Activated B cell treated with CpG ODN at 0.5 μM for 24 hours (primary cell): ENCODE data around the gene EEA1. TPM values are rescaled to one million over a fixed set of nuclear protein-coding genes. Genes with fewer than 3 reads are reported as not detected.
A peak's percentile ranks its signal among the peaks of the same experiment; 100 is the strongest.

Experiments
- ATAC-seq: fragments of 200-7000 bp; cut with Tn5 transposase; one replicate; pipeline ENCODE4 v1.10.0; 2021; ENCODE audit warnings: low read depth, mild to moderate bottlenecking, moderate library complexity
- CTCF ChIA-PET: fragments of 350-600 bp; sonication (Branson Sonifier 250); formaldehyde crosslinking; loops from one replicate; lab custom pipeline; 2021; ENCODE audit warnings: antibody characterized with exemption; lab: Charles Lee
- POLR2A ChIA-PET: fragments of 350-600 bp; sonication (Branson Sonifier 250); formaldehyde crosslinking; loops from one replicate; lab custom pipeline; 2021; ENCODE audit warnings: antibody characterized with exemption; lab: Charles Lee
- DNase-seq: peaks from one replicate; pipeline ENCODE4 v3.0.0; 2022
- H3K27ac Mint-ChIP-seq: one replicate; pipeline ENCODE4 v1.8.0; 2020; ENCODE audit warnings: mixed read lengths
- H3K27me3 Mint-ChIP-seq: one replicate; pipeline ENCODE4 v1.8.0; 2021; ENCODE audit warnings: mixed read lengths
- H3K36me3 Mint-ChIP-seq: one replicate; pipeline ENCODE4 v1.8.0; 2021; ENCODE audit warnings: low read depth, mixed read lengths
- H3K4me1 Mint-ChIP-seq: one replicate; pipeline ENCODE4 v1.8.0; 2021; ENCODE audit warnings: mixed read lengths
- H3K4me3 Mint-ChIP-seq: one replicate; pipeline ENCODE4 v1.8.0; 2020; ENCODE audit warnings: mild to moderate bottlenecking, mixed read lengths
- H3K9me3 Mint-ChIP-seq: one replicate; pipeline ENCODE4 v1.8.0; 2020; ENCODE audit warnings: mixed read lengths
- CTCF ChIP-seq: fragments of 200-600 bp; IDR thresholded peaks from one replicate; pipeline ENCODE4 v1.8.0; 2022; ENCODE audit warnings: antibody characterized with exemption, mild to moderate bottlenecking
- intact Hi-C: fragments of 100-400 bp; cut with micrococcal nuclease; formaldehyde crosslinking; loops from one replicate; pipeline ENCODE4 v1.15.1; 2024
- total RNA-seq: library from RNA; stranded (reverse); gene quantifications from 2 replicates; pipeline ENCODE4 v1.2.3, GENCODE V29; 2022

The EEA1 gene
- total RNA-seq, 1 donor from 2014 or later = 22.6 TPM

GRCh38 chr12:92912672-92913071, 16.4 kb downstream of the EEA1 start:
- POLR2A ChIA-PET = interaction anchor here (0.6 kb wide), 1 partner anchor 489 kb away, joined by 7 read pairs; no protein-coding TSS in a partner anchor
- Mint-ChIP-seq H3K4me1 (peaks cover 36% of the 10 kb centered on the region), H3K9me3 (peaks cover 1% of the 10 kb centered on the region), H3K36me3 (peaks cover 12% of the 10 kb centered on the region), H3K27me3 (no peaks in the 10 kb centered on the region), H3K4me3 (no peak overlapping the region), H3K27ac (no peak overlapping the region)
- DNase-seq (no peak), ATAC-seq (no peak)
- CTCF ChIA-PET = no interaction called here
- intact Hi-C loops = loop anchor here (1.0 kb wide), 1 partner anchor 15 kb away; no protein-coding TSS in a partner anchor
- no peak for TF ChIP-seq CTCF

- peaks cover 12% of the 10 kb centered on the region for H3K36me3 Mint-ChIP-seq
- ATAC-seq = no peak
- POLR2A ChIA-PET = no interaction called here
These were observed 17.0 kb downstream of the EEA1 start for GRCh38 chr12:92912052-92912451.

GRCh38 chr12:92911339-92911738, 17.8 kb downstream of the EEA1 start:
- H3K4me3 Mint-ChIP-seq = no peak overlapping the region
- H3K4me1 Mint-ChIP-seq = peaks cover 42% of the 10 kb centered on the region
- intact Hi-C loops = no loop called here
- DNase-seq (no peak), ATAC-seq (no peak)
- no peak overlapping the region for H3K27ac Mint-ChIP-seq
- H3K36me3 Mint-ChIP-seq = peaks cover 12% of the 10 kb centered on the region
- H3K9me3 Mint-ChIP-seq = peaks cover 1% of the 10 kb centered on the region
- no peaks in the 10 kb centered on the region for H3K27me3 Mint-ChIP-seq
- CTCF ChIA-PET = no interaction called here
- TF ChIP-seq CTCF = no peak
- POLR2A ChIA-PET = no interaction called here

More at GRCh38 chr12:92912052-92912451, 17.0 kb downstream of the EEA1 start:
- Mint-ChIP-seq H3K4me1 (peaks cover 42% of the 10 kb centered on the region), H3K4me3 (no peak overlapping the region), H3K9me3 (peaks cover 1% of the 10 kb centered on the region), H3K27me3 (no peaks in the 10 kb centered on the region), H3K27ac (peak overlapping the region; percentile 9)
- intact Hi-C loops = loop anchor here (1.0 kb wide), 1 partner anchor 15 kb away; no protein-coding TSS in a partner anchor
- TF ChIP-seq CTCF = no peak
- DNase-seq = no peak
- CTCF ChIA-PET = no interaction called here

GRCh38 chr12:92908108-92908507, 21.0 kb downstream of the EEA1 start:
- ChIA-PET CTCF (no interaction called here), POLR2A (no interaction called here)
- Mint-ChIP-seq H3K4me1 (peaks cover 40% of the 10 kb centered on the region), H3K36me3 (peaks cover 7% of the 10 kb centered on the region), H3K27ac (no peak overlapping the region), H3K27me3 (no peaks in the 10 kb centered on the region), H3K4me3 (no peak overlapping the region), H3K9me3 (peaks cover 1% of the 10 kb centered on the region)
- intact Hi-C loops = no loop called here
- ATAC-seq = no peak
- TF ChIP-seq CTCF = no peak
- no peak for DNase-seq

- ChIA-PET CTCF (no interaction called here), POLR2A (no interaction called here)
- Mint-ChIP-seq H3K27ac (no peak overlapping the region), H3K27me3 (no peaks in the 10 kb centered on the region), H3K36me3 (peaks cover 6% of the 10 kb centered on the region), H3K9me3 (peaks cover 1% of the 10 kb centered on the region), H3K4me3 (no peak overlapping the region), H3K4me1 (peaks cover 20% of the 10 kb centered on the region)
- ATAC-seq = no peak
- no peak for TF ChIP-seq CTCF
- intact Hi-C loops = no loop called here
- DNase-seq = no peak
These were observed 23.1 kb downstream of the EEA1 start for GRCh38 chr12:92905811-92906554.
